IMR-90 (cell line): ENCODE measurements around the gene OGFR. TPM values are rescaled to one million over a fixed set of nuclear protein-coding genes. Genes with fewer than 3 reads are reported as not detected.
A peak's percentile ranks its signal among the peaks of the same experiment; 100 is the strongest.

Source experiments
- ATAC-seq: fragments of 200-7000 bp; cut with Tn5 transposase; 2 replicates; pipeline ENCODE4 v1.9.1; 2020; ENCODE audit warnings: low read depth, mild to moderate bottlenecking, moderate library complexity
- BruUV-seq: library from RNA; stranded (reverse); fragments of 400-500 nt; replicated peaks from 2 replicates; lab custom pipeline; 2021; lab: Mats Ljungman, UMichigan
- CTCF ChIA-PET: fragments of 300-600 bp; formaldehyde crosslinking; extraction: SDS; loops from one replicate; lab custom pipeline; 2021; ENCODE audit warnings: antibody characterized with exemption; lab: Yijun Ruan, JAX
- POLR2A ChIA-PET: fragments of 300-600 bp; sonication (Branson Sonifier 250); formaldehyde crosslinking; loops from one replicate; lab custom pipeline; 2022; ENCODE audit warnings: antibody characterized with exemption; ENCODE audit not compliant: unreplicated experiment; lab: Charles Lee
- DNase-seq: peaks from one replicate; pipeline ENCODE4 v3.0.0; 2013
- H2AFZ ChIP-seq: replicated peaks from 2 replicates; pipeline ENCODE3; 2013; ENCODE audit warnings: low read length, mild to moderate bottlenecking; ENCODE audit not compliant: poor library complexity
- H2AK5ac ChIP-seq: 2 replicates; pipeline ENCODE4 v1.6.1; 2013; ENCODE audit warnings: low read depth, low read length, inconsistent platforms
- H2AK9ac ChIP-seq: replicated peaks from 2 replicates; pipeline ENCODE3; 2013; ENCODE audit warnings: mild to moderate bottlenecking, low read depth, low read length, moderate library complexity; ENCODE audit not compliant: poor library complexity
- H2BK120ac ChIP-seq: 2 replicates; pipeline ENCODE4 v1.6.1; 2013; ENCODE audit warnings: low read depth, low read length, inconsistent platforms
- H2BK15ac ChIP-seq: 3 replicates; pipeline ENCODE4 v1.6.1; 2013; ENCODE audit warnings: low read depth, low read length, inconsistent platforms
- H2BK20ac ChIP-seq: 2 replicates; pipeline ENCODE4 v1.6.1; 2013; ENCODE audit warnings: low read depth, mild to moderate bottlenecking, inconsistent platforms, low read length, moderate library complexity
- H2BK5ac ChIP-seq: 2 replicates; pipeline ENCODE4 v1.6.1; 2013; ENCODE audit warnings: mild to moderate bottlenecking, low read depth, low read length, inconsistent platforms; ENCODE audit not compliant: poor library complexity, severe bottlenecking
- H3K14ac ChIP-seq: replicated peaks from 2 replicates; pipeline ENCODE4 v1.6.1; 2013; ENCODE audit warnings: low read depth, low read length, inconsistent platforms
- H3K18ac ChIP-seq: 2 replicates; pipeline ENCODE4 v1.6.1; 2013; ENCODE audit warnings: low read depth, low read length, control low read depth
- H3K23ac ChIP-seq: 2 replicates; pipeline ENCODE4 v1.6.1; 2013; ENCODE audit warnings: low read depth, low read length, inconsistent platforms
- H3K27ac ChIP-seq: 2 replicates; pipeline ENCODE4 v1.5.1; 2013; ENCODE audit warnings: mild to moderate bottlenecking, control low read depth, low read length; ENCODE audit not compliant: insufficient read depth
- H3K27me3 ChIP-seq: 2 replicates; pipeline ENCODE4 v1.6.1; 2013; ENCODE audit warnings: low read length; ENCODE audit not compliant: control insufficient read depth, insufficient read depth
- H3K36me3 ChIP-seq: 2 replicates; pipeline ENCODE4 v1.6.1; 2013; ENCODE audit warnings: low read length, mixed read lengths; ENCODE audit not compliant: control insufficient read depth, insufficient read depth
- H3K4ac ChIP-seq: 2 replicates; pipeline ENCODE4 v1.6.1; 2013; ENCODE audit warnings: low read depth, low read length, inconsistent platforms
- H3K4me1 ChIP-seq: 2 replicates; pipeline ENCODE4 v1.6.1; 2013; ENCODE audit warnings: low read length, mixed read lengths; ENCODE audit not compliant: control insufficient read depth, insufficient read depth
- H3K4me2 ChIP-seq: 2 replicates; pipeline ENCODE4 v1.6.1; 2013; ENCODE audit warnings: low read depth, mild to moderate bottlenecking, control low read depth, low read length, moderate library complexity
- H3K4me3 ChIP-seq: 2 replicates; pipeline ENCODE4 v1.5.1; 2013; ENCODE audit warnings: low read depth, mild to moderate bottlenecking, control low read depth, low read length, moderate library complexity; ENCODE audit not compliant: insufficient read depth
- H3K56ac ChIP-seq: 2 replicates; pipeline ENCODE4 v1.6.1; 2013; ENCODE audit warnings: low read length, inconsistent platforms; ENCODE audit not compliant: insufficient read depth; ENCODE audit errors: extremely low read depth
- H3K79me1 ChIP-seq, 2 experiments: 2 replicates each; pipeline ENCODE4 v1.6.1; 2013; ENCODE audit warnings: low read length in 2 of 2, inconsistent platforms in 1 of 2, low read depth in 1 of 2
- H3K9ac ChIP-seq: 2 replicates; pipeline ENCODE4 v1.6.1; 2013; ENCODE audit warnings: low read depth, low read length, control low read depth
- H3K9me1 ChIP-seq: 2 replicates; pipeline ENCODE4 v1.6.1; 2013; ENCODE audit warnings: low read length, inconsistent platforms; ENCODE audit not compliant: insufficient read depth
- H3K9me3 ChIP-seq: 2 replicates; pipeline ENCODE4 v1.6.1; 2013; ENCODE audit warnings: low read length; ENCODE audit not compliant: control insufficient read depth, insufficient read depth
- H4K20me1 ChIP-seq: 2 replicates; pipeline ENCODE4 v1.6.1; 2013; ENCODE audit warnings: low read length, inconsistent platforms; ENCODE audit not compliant: insufficient read depth
- H4K5ac ChIP-seq: 2 replicates; pipeline ENCODE4 v1.6.1; 2013; ENCODE audit warnings: mild to moderate bottlenecking, low read depth, low read length, control low read depth
- H4K8ac ChIP-seq, 2 experiments: 2 replicates each; pipeline ENCODE4 v1.6.1; 2013; ENCODE audit warnings: low read depth in 2 of 2, low read length in 2 of 2, control low read depth in 1 of 2, inconsistent platforms in 1 of 2
- H4K91ac ChIP-seq: 2 replicates; pipeline ENCODE4 v1.6.1; 2013; ENCODE audit warnings: low read depth, low read length, inconsistent platforms; ENCODE audit not compliant: insufficient read depth
- BHLHE40 ChIP-seq: fragments of 150-350 bp; IDR thresholded peaks from 2 replicates; pipeline ENCODE4 v1.6.1; 2016; ENCODE audit warnings: mild to moderate bottlenecking, low read depth, low read length
- CEBPB ChIP-seq: IDR thresholded peaks from 2 replicates; pipeline ENCODE4 v1.6.1; 2012; ENCODE audit warnings: low read depth, low read length, improper control_type of control experiment
- CHD1 ChIP-seq: IDR thresholded peaks from 2 replicates; pipeline ENCODE4 v1.6.1; 2012; ENCODE audit warnings: low read depth, low read length, improper control_type of control experiment
- FOS ChIP-seq: fragments of 150-350 bp; IDR thresholded peaks from 2 replicates; pipeline ENCODE4 v1.6.1; 2016; ENCODE audit warnings: low read depth, low read length
- MAFK ChIP-seq: IDR thresholded peaks from 2 replicates; pipeline ENCODE4 v1.6.1; 2012; ENCODE audit warnings: low read depth, low read length, improper control_type of control experiment
- MAZ ChIP-seq: IDR thresholded peaks from 2 replicates; pipeline ENCODE4 v1.6.1; 2012; ENCODE audit warnings: low read depth, mild to moderate bottlenecking, low read length, improper control_type of control experiment, moderate library complexity, borderline replicate concordance
- MXI1 ChIP-seq: IDR thresholded peaks from 2 replicates; pipeline ENCODE4 v1.6.1; 2012; ENCODE audit warnings: low read depth, mild to moderate bottlenecking, low read length, moderate library complexity, borderline replicate concordance
- NFE2L2 ChIP-seq: fragments of 150-350 bp; IDR thresholded peaks from 2 replicates; pipeline ENCODE4 v1.6.1; 2016; ENCODE audit warnings: low read depth, mild to moderate bottlenecking, low read length
- POLR2A ChIP-seq: IDR thresholded peaks from 2 replicates; pipeline ENCODE4 v1.6.1; 2012; ENCODE audit warnings: mild to moderate bottlenecking, low read depth, low read length
- RAD21 ChIP-seq: IDR thresholded peaks from 2 replicates; pipeline ENCODE4 v1.6.1; 2012; ENCODE audit warnings: low read length, improper control_type of control experiment
- RCOR1 ChIP-seq: IDR thresholded peaks from 2 replicates; pipeline ENCODE4 v1.6.1; 2012; ENCODE audit warnings: mild to moderate bottlenecking, low read length, improper control_type of control experiment; ENCODE audit not compliant: insufficient replicate concordance
- RFX5 ChIP-seq: IDR thresholded peaks from 2 replicates; pipeline ENCODE4 v1.8.0; 2012; ENCODE audit warnings: low read depth, mild to moderate bottlenecking, low read length, moderate library complexity
- SMC3 ChIP-seq: fragments of 150-350 bp; IDR thresholded peaks from 2 replicates; pipeline ENCODE4 v1.6.1; 2016; ENCODE audit warnings: low read depth, mild to moderate bottlenecking, antibody characterized with exemption, low read length, moderate library complexity
- WGBS, 2 experiments: methylation state at CpG; one replicate each; pipeline versions ENCODE4 v1.1.5 to v1.1.7; 2013; ENCODE audit warnings: missing lambda C conversion rate in 2 of 2; ENCODE audit not compliant: insufficient read length in 1 of 2; ENCODE audit errors: extremely low coverage in 2 of 2; 5-methylcytosine and 5-hydroxymethylcytosine counted together
- dilution Hi-C: fragments of 300-500 bp; cut with HindIII; formaldehyde crosslinking; loops from one replicate; pipeline ENCODE4 v1.14.3; 2018; ENCODE audit warnings: low sequenced_read_pairs; ENCODE audit not compliant: unreplicated experiment
- in situ Hi-C: fragments of 300-500 bp; cut with MboI; formaldehyde crosslinking; loops from 3 replicates; pipeline ENCODE4 v1.14.3; 2019; ENCODE audit warnings: low sequenced_read_pairs, inconsistent platforms, mixed read lengths
- intact Hi-C: fragments of 100-400 bp; cut with micrococcal nuclease; formaldehyde crosslinking; loops from 2 replicates; pipeline ENCODE4 v1.10.0; 2022
- polyA plus RNA-seq, 3 experiments: library from polyadenylated mRNA; depleted of rRNA; stranded (reverse); fragments of >200 nt; gene quantifications; 2 replicates each; pipeline ENCODE4 v1.2.3, GENCODE V29; 2012; ENCODE audit warnings: low replicate concordance in 1 of 3
- total RNA-seq: library from RNA; depleted of rRNA; stranded (reverse); fragments of >200 nt; gene quantifications from 2 replicates; pipeline ENCODE4 v1.2.3, GENCODE V29; 2012
- TF ChIP-seq, protein P1 (sequence below): fragments of 150-350 bp; IDR thresholded peaks from 2 replicates; pipeline ENCODE4 v1.6.1; 2016; ENCODE audit warnings: low read depth, mild to moderate bottlenecking, low read length, moderate library complexity, borderline replicate concordance
- TF ChIP-seq, protein P2 (sequence below): fragments of 150-350 bp; IDR thresholded peaks from 2 replicates; pipeline ENCODE4 v1.6.1; 2017; ENCODE audit warnings: mild to moderate bottlenecking, antibody characterized with exemption, low read length, low read depth
- TF ChIP-seq, protein P3 (sequence below): conservative IDR thresholded peaks from 2 replicates; pipeline ENCODE4 v1.5.1; 2012; ENCODE audit warnings: mild to moderate bottlenecking, low read depth, low read length, improper control_type of control experiment

Gene OGFR
- total and polyA plus RNA-seq, 2 of the 4 experiments (the other 2 are of a cell fraction), result 22.4 to 30.1 TPM

DNA sequence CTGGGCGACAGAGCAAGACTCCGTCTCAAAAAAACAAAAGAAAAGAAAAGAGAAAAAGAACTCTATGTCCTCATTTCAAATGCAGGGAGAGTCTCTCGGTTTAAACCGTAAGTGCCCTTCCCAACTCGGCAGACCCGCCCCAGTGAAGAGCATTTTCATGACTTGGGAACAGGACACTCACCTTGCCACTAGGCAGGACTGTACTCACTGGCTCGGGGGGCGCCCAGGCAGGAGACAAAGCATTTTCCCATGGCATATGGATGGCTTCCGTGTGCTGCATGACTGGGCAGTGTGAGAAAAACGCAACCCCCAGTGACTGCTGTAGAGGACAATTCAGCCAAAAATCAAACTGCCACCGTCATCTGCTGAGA is 32.0 kb upstream of the OGFR start:
- H3K27me3 ChIP-seq, result peaks cover 4% of the 10 kb centered on the region; the same call in 1 of the 2 replicates
- no peaks in the 10 kb centered on the region for H3K9me3 ChIP-seq
- H3K9ac ChIP-seq, result no peak overlapping the region
- ATAC-seq (no peak), DNase-seq (no peak)
- no peak overlapping the region for H2BK20ac ChIP-seq
- no peak overlapping the region for H3K27ac ChIP-seq
- no peaks in the 10 kb centered on the region for H3K36me3 ChIP-seq
- no peak overlapping the region for H3K56ac ChIP-seq
- no peak overlapping the region for H2BK120ac ChIP-seq
- no peaks in the 10 kb centered on the region for H3K79me1 ChIP-seq
- no peak overlapping the region for H3K4ac ChIP-seq
- no peaks in the 10 kb centered on the region for H4K20me1 ChIP-seq
- WGBS, 2 experiments, result 81% methylated on average over 4 of the region's 11 CpGs; no CpG with 5 or more reads in 1 of the 2 experiments
- H3K14ac ChIP-seq, result no peak overlapping the region
- no peak overlapping the region for H3K4me3 ChIP-seq
- dilution Hi-C loops (no loop called here), in situ Hi-C loops (no loop called here), intact Hi-C loops (no loop called here)
- H2AFZ ChIP-seq, result peak overlapping the region; percentile 66
- no peak overlapping the region for H2BK15ac ChIP-seq
- H3K18ac ChIP-seq, result no peak overlapping the region
- no peak overlapping the region for H2BK5ac ChIP-seq
- no peak overlapping the region for H4K8ac ChIP-seq
- H4K5ac ChIP-seq, result no peak overlapping the region
- BruUV-seq, result no TSS peak
- CTCF ChIA-PET, result no interaction called here
- no peak overlapping the region for H2AK9ac ChIP-seq
- peak overlapping the region; percentile 56 for H3K23ac ChIP-seq
- no peak overlapping the region for H3K4me2 ChIP-seq
- no peak for TF ChIP-seq MAZ
- TF ChIP-seq, protein P1, sequence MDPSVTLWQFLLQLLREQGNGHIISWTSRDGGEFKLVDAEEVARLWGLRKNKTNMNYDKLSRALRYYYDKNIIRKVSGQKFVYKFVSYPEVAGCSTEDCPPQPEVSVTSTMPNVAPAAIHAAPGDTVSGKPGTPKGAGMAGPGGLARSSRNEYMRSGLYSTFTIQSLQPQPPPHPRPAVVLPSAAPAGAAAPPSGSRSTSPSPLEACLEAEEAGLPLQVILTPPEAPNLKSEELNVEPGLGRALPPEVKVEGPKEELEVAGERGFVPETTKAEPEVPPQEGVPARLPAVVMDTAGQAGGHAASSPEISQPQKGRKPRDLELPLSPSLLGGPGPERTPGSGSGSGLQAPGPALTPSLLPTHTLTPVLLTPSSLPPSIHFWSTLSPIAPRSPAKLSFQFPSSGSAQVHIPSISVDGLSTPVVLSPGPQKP, result no peak
- TF ChIP-seq SMC3, result no peak
- TF ChIP-seq MAFK, result no peak
- TF ChIP-seq NFE2L2, result no peak
- TF ChIP-seq RFX5, result no peak
- TF ChIP-seq, protein P2, sequence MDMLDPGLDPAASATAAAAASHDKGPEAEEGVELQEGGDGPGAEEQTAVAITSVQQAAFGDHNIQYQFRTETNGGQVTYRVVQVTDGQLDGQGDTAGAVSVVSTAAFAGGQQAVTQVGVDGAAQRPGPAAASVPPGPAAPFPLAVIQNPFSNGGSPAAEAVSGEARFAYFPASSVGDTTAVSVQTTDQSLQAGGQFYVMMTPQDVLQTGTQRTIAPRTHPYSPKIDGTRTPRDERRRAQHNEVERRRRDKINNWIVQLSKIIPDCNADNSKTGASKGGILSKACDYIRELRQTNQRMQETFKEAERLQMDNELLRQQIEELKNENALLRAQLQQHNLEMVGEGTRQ, result no peak
- no peak for TF ChIP-seq BHLHE40
- no peak for TF ChIP-seq RCOR1
- no peak for TF ChIP-seq MXI1
- TF ChIP-seq, protein P3, sequence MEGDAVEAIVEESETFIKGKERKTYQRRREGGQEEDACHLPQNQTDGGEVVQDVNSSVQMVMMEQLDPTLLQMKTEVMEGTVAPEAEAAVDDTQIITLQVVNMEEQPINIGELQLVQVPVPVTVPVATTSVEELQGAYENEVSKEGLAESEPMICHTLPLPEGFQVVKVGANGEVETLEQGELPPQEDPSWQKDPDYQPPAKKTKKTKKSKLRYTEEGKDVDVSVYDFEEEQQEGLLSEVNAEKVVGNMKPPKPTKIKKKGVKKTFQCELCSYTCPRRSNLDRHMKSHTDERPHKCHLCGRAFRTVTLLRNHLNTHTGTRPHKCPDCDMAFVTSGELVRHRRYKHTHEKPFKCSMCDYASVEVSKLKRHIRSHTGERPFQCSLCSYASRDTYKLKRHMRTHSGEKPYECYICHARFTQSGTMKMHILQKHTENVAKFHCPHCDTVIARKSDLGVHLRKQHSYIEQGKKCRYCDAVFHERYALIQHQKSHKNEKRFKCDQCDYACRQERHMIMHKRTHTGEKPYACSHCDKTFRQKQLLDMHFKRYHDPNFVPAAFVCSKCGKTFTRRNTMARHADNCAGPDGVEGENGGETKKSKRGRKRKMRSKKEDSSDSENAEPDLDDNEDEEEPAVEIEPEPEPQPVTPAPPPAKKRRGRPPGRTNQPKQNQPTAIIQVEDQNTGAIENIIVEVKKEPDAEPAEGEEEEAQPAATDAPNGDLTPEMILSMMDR, result no peak
- no peak for TF ChIP-seq RAD21
- no peak for TF ChIP-seq CEBPB
- no peak for TF ChIP-seq CHD1
- no peak for TF ChIP-seq POLR2A
- no peak for TF ChIP-seq FOS
- POLR2A ChIA-PET, result no interaction called here
- peaks cover 11% of the 10 kb centered on the region for H3K4me1 ChIP-seq
- H4K91ac ChIP-seq, result no peak overlapping the region
- H2AK5ac ChIP-seq, result no peak overlapping the region
- peaks cover 4% of the 10 kb centered on the region for H3K9me1 ChIP-seq
